Calu3 (cell line): ENCODE measurements around the gene PLCL2. TPM values are rescaled to one million over a fixed set of nuclear protein-coding genes. Genes with fewer than 3 reads are reported as not detected.

ENCODE experiments used
- BruUV-seq: library from RNA; stranded (reverse); fragments of 400-500 nt; replicated peaks from 2 replicates; lab custom pipeline; 2021; lab: Mats Ljungman, UMichigan
- CTCF ChIA-PET: fragments of 300-600 bp; sonication (Branson Sonifier 250); formaldehyde crosslinking; loops from one replicate; lab custom pipeline; 2022; ENCODE audit warnings: antibody characterized with exemption; lab: Charles Lee
- DNase-seq: peaks from one replicate; pipeline ENCODE4 v3.0.0; 2022
- H3K27ac Mint-ChIP-seq: one replicate; pipeline ENCODE4 v1.8.0; 2022; ENCODE audit warnings: mixed read lengths; ENCODE audit not compliant: unreplicated experiment
- H3K27me3 Mint-ChIP-seq: one replicate; pipeline ENCODE4 v1.8.0; 2022; ENCODE audit warnings: mixed read lengths; ENCODE audit not compliant: unreplicated experiment
- H3K36me3 Mint-ChIP-seq: one replicate; pipeline ENCODE4 v1.8.0; 2022; ENCODE audit warnings: mild to moderate bottlenecking, moderate library complexity, mixed read lengths; ENCODE audit not compliant: insufficient read depth, unreplicated experiment
- H3K4me1 Mint-ChIP-seq: one replicate; pipeline ENCODE4 v1.8.0; 2022; ENCODE audit warnings: mild to moderate bottlenecking, low read depth, mixed read lengths; ENCODE audit not compliant: unreplicated experiment
- H3K4me3 Mint-ChIP-seq: one replicate; pipeline ENCODE4 v1.8.0; 2022; ENCODE audit warnings: mild to moderate bottlenecking, low read depth, moderate library complexity, mixed read lengths; ENCODE audit not compliant: unreplicated experiment
- H3K9me3 Mint-ChIP-seq: one replicate; pipeline ENCODE4 v1.8.0; 2022; ENCODE audit warnings: low read depth, mixed read lengths; ENCODE audit not compliant: unreplicated experiment
- intact Hi-C: fragments of 100-400 bp; cut with micrococcal nuclease; formaldehyde crosslinking; loops from one replicate; pipeline ENCODE4 v1.10.0; 2022; ENCODE audit not compliant: unreplicated experiment
- total RNA-seq: library from RNA; stranded (reverse); gene quantifications from 2 replicates; pipeline ENCODE4 v1.2.3, GENCODE V29; 2022
- TF ChIP-seq, protein P1 (sequence below): fragments of 200-600 bp; IDR thresholded peaks from one replicate; pipeline ENCODE4 v1.8.0; 2022; ENCODE audit warnings: antibody characterized with exemption; ENCODE audit not compliant: unreplicated experiment

The PLCL2 gene
- total RNA-seq, 1 experiment from 2014 or later = 5.8 TPM

DNA sequence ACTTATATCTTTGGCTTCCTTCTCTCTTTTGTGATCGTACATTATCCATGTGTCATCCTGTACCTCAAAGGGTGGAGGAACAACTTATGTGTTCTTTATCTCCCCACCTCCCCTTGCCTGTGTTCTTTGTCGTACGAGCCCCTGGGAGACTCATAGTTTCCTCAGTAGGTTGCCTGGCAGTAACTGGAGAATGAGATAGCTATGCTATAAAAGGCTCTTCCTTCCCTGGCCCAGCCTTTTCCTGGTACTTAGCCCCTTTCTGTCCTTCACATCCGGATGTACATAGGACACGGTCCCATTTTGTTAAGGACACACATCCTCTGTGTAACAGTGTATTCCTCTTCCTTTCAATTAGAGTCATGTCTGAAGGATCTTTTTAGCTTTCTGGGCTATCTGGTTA, 32.1 kb downstream of the PLCL2 start:
- no TSS peak for BruUV-seq
- CTCF ChIA-PET = interaction anchor here (1.2 kb wide), 1 partner anchor 20 kb away, joined by 3 read pairs; no protein-coding TSS in a partner anchor
- no peaks in the 10 kb centered on the region for H3K36me3 Mint-ChIP-seq
- no peaks in the 10 kb centered on the region for H3K9me3 Mint-ChIP-seq
- TF ChIP-seq, protein P1, sequence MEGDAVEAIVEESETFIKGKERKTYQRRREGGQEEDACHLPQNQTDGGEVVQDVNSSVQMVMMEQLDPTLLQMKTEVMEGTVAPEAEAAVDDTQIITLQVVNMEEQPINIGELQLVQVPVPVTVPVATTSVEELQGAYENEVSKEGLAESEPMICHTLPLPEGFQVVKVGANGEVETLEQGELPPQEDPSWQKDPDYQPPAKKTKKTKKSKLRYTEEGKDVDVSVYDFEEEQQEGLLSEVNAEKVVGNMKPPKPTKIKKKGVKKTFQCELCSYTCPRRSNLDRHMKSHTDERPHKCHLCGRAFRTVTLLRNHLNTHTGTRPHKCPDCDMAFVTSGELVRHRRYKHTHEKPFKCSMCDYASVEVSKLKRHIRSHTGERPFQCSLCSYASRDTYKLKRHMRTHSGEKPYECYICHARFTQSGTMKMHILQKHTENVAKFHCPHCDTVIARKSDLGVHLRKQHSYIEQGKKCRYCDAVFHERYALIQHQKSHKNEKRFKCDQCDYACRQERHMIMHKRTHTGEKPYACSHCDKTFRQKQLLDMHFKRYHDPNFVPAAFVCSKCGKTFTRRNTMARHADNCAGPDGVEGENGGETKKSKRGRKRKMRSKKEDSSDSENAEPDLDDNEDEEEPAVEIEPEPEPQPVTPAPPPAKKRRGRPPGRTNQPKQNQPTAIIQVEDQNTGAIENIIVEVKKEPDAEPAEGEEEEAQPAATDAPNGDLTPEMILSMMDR = no peak
- H3K4me3 Mint-ChIP-seq = no peak overlapping the region
- DNase-seq = no peak
- peaks cover 24% of the 10 kb centered on the region for H3K4me1 Mint-ChIP-seq
- intact Hi-C loops = loop anchor here (10.0 kb wide), 1 partner anchor 118 kb away; no protein-coding TSS in a partner anchor
- no peaks in the 10 kb centered on the region for H3K27me3 Mint-ChIP-seq
- no peak overlapping the region for H3K27ac Mint-ChIP-seq

DNA sequence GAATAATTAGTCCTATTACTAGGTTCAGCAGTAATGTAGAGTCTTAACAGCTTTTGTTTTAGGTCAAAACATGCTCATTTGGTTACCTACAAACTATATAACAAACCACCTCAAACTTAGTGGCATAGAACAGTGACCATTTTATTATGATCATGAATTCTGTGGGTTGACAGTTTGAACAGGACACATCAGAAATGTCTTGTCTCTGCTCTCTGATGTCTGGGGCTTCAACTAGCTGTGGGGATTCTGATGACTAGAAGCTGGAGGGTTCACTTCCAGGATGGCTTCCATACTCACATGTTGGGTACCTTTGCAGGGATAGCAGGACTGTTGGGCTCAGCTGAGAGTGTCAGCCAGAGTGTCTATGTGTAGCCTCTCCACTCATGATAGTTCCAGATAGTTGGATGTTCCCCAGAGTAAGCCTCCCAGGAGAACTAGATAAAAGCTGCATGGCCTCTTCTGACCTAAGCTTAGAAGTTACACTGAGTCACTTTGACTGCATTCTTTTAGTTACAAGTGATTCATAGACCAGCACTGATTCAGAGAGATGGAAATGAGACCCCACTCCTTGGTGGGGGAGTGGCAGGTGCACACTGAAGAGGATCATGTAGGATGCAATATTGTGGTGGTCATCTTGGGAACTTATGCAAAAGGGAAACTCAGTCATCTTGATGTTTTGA, 32.6 kb downstream of the PLCL2 start:
- no peak for DNase-seq
- BruUV-seq = no TSS peak
- Mint-ChIP-seq H3K27ac (no peak overlapping the region), H3K4me3 (no peak overlapping the region), H3K9me3 (no peaks in the 10 kb centered on the region), H3K27me3 (no peaks in the 10 kb centered on the region), H3K4me1 (peaks cover 24% of the 10 kb centered on the region), H3K36me3 (no peaks in the 10 kb centered on the region)
- CTCF ChIA-PET = interaction anchor here (1.2 kb wide), 1 partner anchor 21 kb away, joined by 3 read pairs; no protein-coding TSS in a partner anchor
- intact Hi-C loops = loop anchor here (10.0 kb wide), 1 partner anchor 117 kb away; no protein-coding TSS in a partner anchor
- TF ChIP-seq, protein P1 = no peak

DNA sequence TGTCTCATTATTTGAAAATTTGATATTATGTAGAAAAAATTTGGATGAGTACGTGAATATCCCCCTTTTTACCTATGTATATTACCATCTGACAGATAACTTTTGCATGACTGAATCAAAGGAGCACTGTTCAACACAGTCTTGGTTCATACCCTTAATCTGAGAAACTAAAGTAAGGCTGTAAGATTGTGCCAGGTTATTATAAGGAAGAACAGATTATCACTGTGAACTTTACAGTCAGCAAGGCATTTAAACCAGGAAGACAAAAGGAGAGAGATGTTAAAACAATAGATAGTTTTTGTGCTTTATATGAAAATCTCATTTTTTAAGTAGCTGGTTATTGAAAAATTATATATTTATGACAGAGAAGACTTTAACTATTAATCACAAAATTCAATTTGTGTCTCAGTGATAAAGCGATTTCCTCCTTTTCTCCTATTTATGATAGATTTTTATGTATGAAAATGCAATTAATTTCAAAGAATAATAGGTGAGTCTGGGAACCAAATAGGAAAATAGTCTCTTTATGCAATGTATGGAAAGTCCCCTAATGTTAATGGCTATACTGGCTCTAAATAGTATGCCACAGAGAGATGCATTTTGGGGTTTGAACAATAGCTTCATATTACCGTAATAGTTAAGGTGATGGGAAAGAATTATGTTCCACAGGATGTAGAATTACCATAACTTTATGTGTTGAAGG, 33.4 kb downstream of the PLCL2 start:
- BruUV-seq = no TSS peak
- Mint-ChIP-seq H3K9me3 (peaks cover 2% of the 10 kb centered on the region), H3K36me3 (no peaks in the 10 kb centered on the region), H3K4me3 (no peak overlapping the region), H3K4me1 (peaks cover 24% of the 10 kb centered on the region), H3K27ac (no peak overlapping the region), H3K27me3 (no peaks in the 10 kb centered on the region)
- no peak for DNase-seq
- CTCF ChIA-PET = interaction anchor here (1.2 kb wide), 1 partner anchor 22 kb away, joined by 3 read pairs; no protein-coding TSS in a partner anchor
- TF ChIP-seq, protein P1 = no peak
- intact Hi-C loops = loop anchor here (10.0 kb wide), 1 partner anchor 117 kb away; no protein-coding TSS in a partner anchor

DNA sequence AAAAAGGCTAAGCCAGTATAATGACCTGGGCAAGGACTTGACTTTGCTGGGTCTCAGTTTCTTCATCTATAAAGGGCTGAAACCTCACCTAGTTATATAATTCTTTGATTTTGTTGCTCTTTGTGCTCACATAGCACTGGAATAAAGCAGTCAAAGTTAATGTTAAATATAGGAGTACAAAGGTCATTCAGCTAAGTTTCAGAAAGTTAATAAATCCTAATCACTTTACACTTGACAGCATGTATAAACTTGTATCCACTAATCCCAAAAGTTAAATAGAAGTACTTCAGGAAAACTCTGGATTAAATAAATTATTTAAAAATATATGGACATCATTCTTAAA, 33.9 kb downstream of the PLCL2 start:
- DNase-seq = no peak
- Mint-ChIP-seq H3K27me3 (no peaks in the 10 kb centered on the region), H3K27ac (no peak overlapping the region), H3K9me3 (peaks cover 2% of the 10 kb centered on the region), H3K4me1 (peaks cover 24% of the 10 kb centered on the region), H3K36me3 (no peaks in the 10 kb centered on the region), H3K4me3 (no peak overlapping the region)
- BruUV-seq = no TSS peak
- TF ChIP-seq, protein P1 = no peak
- intact Hi-C loops = loop anchor here (10.0 kb wide), 1 partner anchor 116 kb away; no protein-coding TSS in a partner anchor
- CTCF ChIA-PET = interaction anchor here (0.6 kb wide), 1 partner anchor 356 kb away, joined by 5 read pairs; no protein-coding TSS in a partner anchor
